GM18499 (cell line): ENCODE measurements around the gene SEC24A.
"Not testable (repeated sequence)": the region's sequence is repeated elsewhere in the genome, so short reads cannot be mapped to it uniquely, and the experiment has no call there.

ENCODE experiments used
- ATAC-seq: cut with Tn5 transposase; IDR thresholded peaks from one replicate; pipeline ENCODE4 v1.9.1; 2021; ENCODE audit warnings: moderate number of reproducible peaks; ENCODE audit not compliant: insufficient read depth, unreplicated experiment

Gene SEC24A

DNA sequence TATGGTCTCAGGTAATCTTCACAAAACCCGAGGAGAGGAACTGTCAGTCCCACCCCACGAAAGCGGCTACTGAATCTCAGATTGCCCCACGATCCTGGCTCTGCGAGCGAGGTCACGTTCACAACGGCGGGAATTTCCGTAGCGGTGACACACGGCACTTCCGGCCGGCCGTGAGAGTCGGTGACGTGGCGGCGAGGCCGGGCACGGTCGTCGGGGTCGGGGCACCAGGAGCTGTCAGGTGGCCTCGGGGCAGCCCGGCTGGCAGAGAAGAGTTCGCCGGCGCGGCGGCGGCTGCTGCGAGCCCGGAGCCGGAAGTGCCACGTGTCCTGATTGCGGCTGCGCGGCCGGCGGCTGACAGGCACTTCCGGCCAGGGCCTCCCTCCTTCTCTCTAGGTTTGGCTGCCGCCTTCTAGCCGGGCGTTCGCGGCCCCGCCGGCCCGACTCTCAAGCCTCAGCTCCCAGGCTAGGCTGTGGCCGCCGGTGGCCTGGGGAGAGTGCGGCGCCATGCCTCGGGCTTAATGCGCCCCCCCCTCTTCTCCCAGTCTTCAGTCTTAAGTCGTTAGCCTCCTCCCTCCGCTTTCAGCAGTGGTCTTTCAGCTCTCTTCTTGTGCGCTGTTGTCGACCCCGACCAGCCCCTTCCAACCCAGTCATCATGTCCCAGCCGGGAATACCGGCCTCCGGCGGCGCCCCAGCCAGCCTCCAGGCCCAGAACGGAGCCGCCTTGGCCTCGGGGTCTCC lies at the start of gene SEC24A:
SEC24A (plus strand) TSS at position 361 of the 738 bp plus-strand sequence; CDS start at position 653, 292 bp downstream.
- peak; percentile 43 for ATAC-seq

DNA sequence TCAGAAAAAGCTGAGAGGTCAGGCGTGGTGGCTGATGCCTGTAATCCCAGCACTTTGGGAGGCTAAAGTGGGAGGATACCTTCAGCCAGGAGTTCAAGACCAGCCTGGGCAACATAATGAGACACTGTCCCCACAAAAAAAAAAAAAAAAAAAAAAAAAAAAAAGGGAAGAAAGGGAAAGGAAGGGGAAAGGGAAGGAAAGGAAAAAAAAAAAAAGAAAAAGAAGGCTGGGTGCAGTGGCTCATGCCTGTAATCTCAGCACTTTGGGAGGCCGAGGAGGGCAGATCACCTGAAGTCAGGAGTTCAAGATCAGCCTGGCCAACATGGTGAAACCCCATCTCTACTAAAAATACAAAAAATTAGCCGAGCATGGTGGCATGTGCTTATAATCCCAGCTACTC lies 48.8 kb upstream of the SEC24A start:
- ATAC-seq = not testable (repeated sequence)

DNA sequence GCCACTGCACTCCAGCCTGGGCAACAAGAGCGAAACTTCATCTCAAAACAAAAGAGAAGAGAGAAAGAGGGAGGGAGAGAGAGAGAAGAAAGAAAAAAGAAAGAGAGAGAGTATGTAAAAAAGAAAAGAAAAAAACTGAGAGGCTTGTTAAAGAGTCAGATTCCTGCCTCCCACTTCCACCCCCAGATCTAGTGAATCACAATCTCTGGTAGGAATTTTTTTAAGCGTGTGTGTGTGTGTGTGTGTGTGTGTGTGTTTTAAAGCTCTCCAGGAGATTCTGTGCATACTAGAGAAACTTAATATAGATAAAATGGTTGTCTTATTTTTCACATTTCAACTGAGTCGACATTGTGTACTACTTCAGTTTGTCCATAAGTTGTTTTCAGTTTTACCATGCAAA lies 48.0 kb upstream of the SEC24A start:
- ATAC-seq = no peak

DNA sequence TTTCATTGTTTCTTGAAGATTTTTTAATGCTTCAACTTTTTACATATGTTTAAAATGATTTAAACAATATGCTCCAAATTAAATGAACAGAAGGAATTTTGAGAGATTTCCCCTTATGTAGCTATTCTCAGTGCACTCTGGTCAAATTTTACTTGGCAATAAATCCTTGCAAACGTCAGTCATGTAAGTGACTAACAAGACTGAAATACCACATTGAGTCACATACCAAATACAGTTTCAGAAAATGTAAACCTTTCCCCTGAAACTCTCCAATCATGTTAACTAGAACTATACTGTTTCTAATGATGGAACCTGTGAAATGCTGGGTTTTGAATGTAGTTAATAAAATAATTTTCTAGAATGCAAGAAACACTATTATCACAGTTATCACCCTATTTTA lies 45.5 kb upstream of the SEC24A start:
- no peak for ATAC-seq

- no peak for ATAC-seq
Measured at GRCh38 chr5:134604908-134605307, 43.7 kb upstream of the SEC24A start.

- no peak for ATAC-seq
Measured at GRCh38 chr5:134606726-134607125, 41.9 kb upstream of the SEC24A start.

DNA sequence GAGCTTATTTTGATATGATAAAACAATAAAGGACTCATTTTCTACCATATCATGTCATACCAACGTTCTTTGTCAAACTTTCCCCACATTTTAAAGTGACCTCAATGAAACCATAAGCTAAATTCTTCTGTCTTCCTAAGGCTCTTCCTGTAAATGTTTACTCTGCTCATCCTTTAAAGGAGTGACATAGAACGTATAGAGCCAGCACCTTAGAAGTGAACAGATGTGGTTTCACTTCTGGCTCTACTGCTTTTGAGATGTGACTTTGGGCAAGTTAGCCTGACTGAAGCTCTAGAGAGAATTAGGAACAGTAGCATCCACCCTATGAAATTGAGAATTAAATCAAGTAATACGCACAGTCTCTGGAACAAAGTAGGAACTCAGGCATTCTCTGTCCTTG lies 40.0 kb upstream of the SEC24A start:
- ATAC-seq = no peak

GRCh38 chr5:134609232-134609851 lies 39.2 kb upstream of the SEC24A start:
- ATAC-seq = peak; percentile 61

DNA sequence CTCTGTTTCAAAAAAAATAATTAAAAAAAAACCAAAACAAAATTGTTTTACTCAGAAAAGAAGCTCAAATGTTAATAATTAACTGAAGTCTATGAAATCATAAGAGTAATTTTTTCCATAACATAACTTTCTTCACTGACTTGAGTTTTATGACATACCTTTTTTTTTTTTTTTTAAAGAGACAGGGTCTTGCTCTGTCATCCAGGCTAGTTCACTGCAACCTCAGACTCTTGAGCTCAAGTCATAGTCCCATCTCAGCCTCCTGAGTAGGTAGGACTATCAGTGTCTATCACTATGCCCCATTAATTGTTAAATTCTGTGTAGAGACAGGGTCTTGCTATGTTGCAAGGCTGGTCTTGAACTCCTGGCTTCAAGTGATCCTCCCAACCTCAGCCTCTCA lies 37.9 kb upstream of the SEC24A start:
- ATAC-seq = no peak

DNA sequence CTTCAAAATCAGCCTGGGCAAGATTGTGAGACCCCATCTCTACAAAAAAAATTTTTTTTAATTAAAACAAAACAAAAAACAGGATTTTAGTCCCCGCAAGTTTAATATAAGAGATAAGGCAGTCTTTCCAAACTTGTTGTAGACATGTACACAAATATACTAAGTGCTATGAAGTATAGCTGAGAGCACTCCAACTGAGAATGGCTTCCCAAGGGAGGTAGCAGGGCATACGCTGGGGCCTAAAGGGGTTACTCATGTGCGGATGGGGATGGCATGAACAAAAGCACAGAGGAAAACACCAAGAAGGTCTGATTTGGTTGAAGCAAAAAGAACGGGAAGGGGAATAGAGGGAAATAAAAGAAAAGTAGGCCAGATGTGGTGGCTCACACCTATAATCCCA lies 37.1 kb upstream of the SEC24A start:
- ATAC-seq = no peak

DNA sequence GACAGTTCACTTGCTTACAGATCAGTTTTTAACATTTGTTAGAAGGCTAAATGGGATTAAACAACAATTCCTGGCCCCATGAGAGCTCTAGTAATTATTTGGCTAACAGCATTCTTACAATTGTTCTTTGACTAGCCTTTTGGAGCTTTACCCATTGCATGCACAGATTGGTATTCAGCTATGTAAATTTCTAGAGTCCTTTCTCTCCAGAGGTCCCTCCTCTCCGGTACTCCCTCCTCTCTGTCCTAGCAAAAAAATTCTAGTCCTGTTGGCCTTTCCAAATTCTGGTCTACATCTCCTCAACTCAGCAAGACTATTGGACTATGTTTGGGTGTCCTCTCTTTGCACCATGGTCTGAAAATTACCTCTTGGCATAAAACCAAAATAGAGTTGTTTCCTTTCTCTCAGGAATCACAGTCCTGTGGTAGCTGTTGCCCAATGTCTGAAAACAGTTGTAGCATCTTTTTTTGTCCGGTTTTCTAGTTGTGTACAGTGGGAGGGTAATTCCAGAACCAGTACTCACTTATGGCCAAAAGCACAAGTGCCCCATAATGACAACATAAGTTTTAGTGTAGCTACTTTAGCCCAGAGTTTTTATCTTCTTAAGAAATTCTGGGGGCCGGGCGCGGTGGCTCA lies 34.0 kb upstream of the SEC24A start:
- no peak for ATAC-seq

GRCh38 chr5:134620634-134621033 lies 28.0 kb upstream of the SEC24A start:
- ATAC-seq = no peak

GRCh38 chr5:134625559-134625958 lies 23.0 kb upstream of the SEC24A start:
- no peak for ATAC-seq

DNA sequence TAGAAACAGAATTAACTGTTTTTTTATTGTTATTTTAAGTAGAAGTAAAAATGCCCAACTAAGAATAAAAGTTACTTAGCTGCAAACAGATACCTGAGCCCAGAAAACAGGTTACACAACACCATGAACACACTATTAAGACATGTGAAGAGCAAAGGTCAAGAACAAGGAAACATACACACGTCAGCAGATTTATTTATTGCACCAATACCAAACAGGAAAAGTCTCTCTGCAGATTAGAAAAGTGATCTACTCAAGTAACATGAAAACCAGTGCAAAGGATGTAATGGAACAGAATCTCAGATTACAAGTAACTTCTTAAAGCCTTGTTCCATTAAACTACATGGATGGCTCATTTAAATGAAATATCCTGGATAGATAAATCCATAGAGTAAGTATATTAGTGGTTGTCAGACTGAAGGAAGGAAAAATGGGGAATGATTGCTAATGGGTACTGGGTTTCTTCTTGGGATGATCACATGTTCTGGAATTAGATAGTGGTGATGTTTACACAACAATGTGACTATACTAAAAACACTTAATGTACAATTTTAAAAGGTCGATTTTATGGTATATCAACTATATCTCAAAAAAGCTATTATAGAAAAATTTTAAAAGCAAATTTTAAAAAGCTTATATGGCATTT lies 22.1 kb upstream of the SEC24A start:
- ATAC-seq = no peak

- no peak for ATAC-seq
Measured at GRCh38 chr5:134634227-134634626, 14.4 kb upstream of the SEC24A start.

- not testable (repeated sequence) for ATAC-seq
Measured at GRCh38 chr5:134635366-134635765, 13.2 kb upstream of the SEC24A start.

DNA sequence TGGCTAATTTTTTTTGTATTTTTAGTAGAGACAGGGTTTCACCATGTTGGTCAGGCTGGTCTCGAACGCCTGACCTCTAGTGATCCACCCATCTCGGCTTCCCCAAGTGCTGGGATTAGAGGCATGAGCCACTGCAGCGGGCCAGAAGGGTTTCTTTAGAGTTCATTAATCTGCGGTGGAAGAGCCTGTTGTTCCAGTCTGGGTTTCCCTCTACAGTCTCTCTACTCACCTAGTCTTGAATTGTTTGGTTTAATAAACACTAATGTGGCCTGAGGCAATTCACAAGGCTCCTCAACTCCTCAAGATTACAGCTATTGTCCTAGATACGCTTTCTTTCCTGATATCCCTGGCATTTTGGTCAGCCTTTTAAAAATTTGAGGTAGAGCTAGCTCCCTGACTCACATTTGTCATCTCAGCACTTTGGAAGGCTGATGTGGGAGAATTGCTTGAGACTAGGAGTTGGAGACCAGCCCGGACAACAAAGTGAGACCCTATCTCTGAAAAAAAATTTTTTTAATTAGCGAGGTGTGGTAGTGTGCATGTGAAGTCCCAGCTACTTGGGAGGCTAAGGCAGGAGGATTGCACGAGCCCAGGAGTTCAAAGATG lies 11.4 kb upstream of the SEC24A start:
- no peak for ATAC-seq

DNA sequence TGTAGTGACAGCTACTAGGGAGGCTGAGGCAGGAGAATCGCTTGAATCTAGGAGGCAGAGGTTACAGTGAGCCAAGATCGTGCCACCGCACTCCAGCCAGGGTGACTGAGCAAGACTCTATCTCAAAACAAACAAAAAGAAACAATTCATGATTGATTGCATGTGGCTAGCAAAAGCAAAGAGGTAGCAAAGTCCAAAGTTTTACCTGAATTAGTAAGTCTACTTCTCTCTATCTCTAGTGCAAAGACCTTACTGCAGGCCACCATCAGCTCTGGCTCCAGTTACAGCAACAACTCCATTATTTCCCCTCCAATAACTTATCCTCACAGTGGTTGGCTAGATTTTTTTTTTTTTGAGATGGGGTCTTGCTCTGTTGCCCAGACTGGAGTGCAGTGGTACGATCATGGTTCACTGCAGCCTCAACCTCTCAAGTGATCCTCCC lies 9.8 kb upstream of the SEC24A start:
- no peak for ATAC-seq

GRCh38 chr5:134642931-134643530 lies 5.6 kb upstream of the SEC24A start:
- ATAC-seq = no peak

GRCh38 chr5:134647750-134648424 lies 698 bp upstream of the SEC24A start:
- peak; percentile 38 for ATAC-seq
